H9 (cell line): ENCODE data around the gene DTHD1. TPM values are rescaled to one million over a fixed set of nuclear protein-coding genes. Genes with fewer than 3 reads are reported as not detected.

Experiments used
- DNase-seq: peaks from one replicate; pipeline ENCODE4 v3.0.0-alpha.2; 2017
- H2AFZ ChIP-seq: one replicate; pipeline ENCODE4 v1.6.1; 2013; ENCODE audit warnings: mild to moderate bottlenecking, low read length, control low read depth, moderate library complexity
- H2AK5ac ChIP-seq: 2 replicates; pipeline ENCODE4 v1.6.1; 2013; ENCODE audit warnings: low read length, control low read depth, mixed read lengths; ENCODE audit not compliant: insufficient read length
- H2BK120ac ChIP-seq: one replicate; pipeline ENCODE4 v1.6.1; 2013; ENCODE audit warnings: low read depth, mild to moderate bottlenecking, low read length, control low read depth, inconsistent platforms; ENCODE audit not compliant: poor library complexity, severe bottlenecking
- H2BK12ac ChIP-seq: 2 replicates; pipeline ENCODE4 v1.6.1; 2013; ENCODE audit warnings: low read length, control low read depth, mixed read lengths, low read depth; ENCODE audit not compliant: insufficient read length
- H2BK15ac ChIP-seq: 2 replicates; pipeline ENCODE4 v1.6.1; 2013; ENCODE audit warnings: low read depth, low read length, control low read depth
- H2BK20ac ChIP-seq: one replicate; pipeline ENCODE4 v1.6.1; 2013; ENCODE audit warnings: low read depth, mild to moderate bottlenecking, low read length, control low read depth, inconsistent platforms; ENCODE audit not compliant: poor library complexity, severe bottlenecking
- H2BK5ac ChIP-seq: 2 replicates; pipeline ENCODE4 v1.6.1; 2013; ENCODE audit warnings: low read length, control low read depth, mixed read lengths; ENCODE audit not compliant: insufficient read length
- H3K14ac ChIP-seq: 2 replicates; pipeline ENCODE4 v1.6.1; 2013; ENCODE audit warnings: low read length, control low read depth; ENCODE audit not compliant: insufficient read depth
- H3K18ac ChIP-seq: 2 replicates; pipeline ENCODE4 v1.6.1; 2013; ENCODE audit warnings: low read depth, mild to moderate bottlenecking, mixed read lengths, low read length, control low read depth; ENCODE audit not compliant: insufficient read length
- H3K23ac ChIP-seq: 2 replicates; pipeline ENCODE4 v1.6.1; 2013; ENCODE audit warnings: low read length, control low read depth, mixed read lengths, low read depth; ENCODE audit not compliant: insufficient read length
- H3K23me2 ChIP-seq: 2 replicates; pipeline ENCODE4 v1.6.1; 2013; ENCODE audit warnings: low read depth, mild to moderate bottlenecking, mixed read lengths, low read length, control low read depth; ENCODE audit not compliant: insufficient read length, poor library complexity, severe bottlenecking
- H3K27ac ChIP-seq: 2 replicates; pipeline ENCODE4 v1.5.1; 2013; ENCODE audit warnings: low read length, control low read depth, mixed read lengths, low read depth; ENCODE audit not compliant: insufficient read length
- H3K27me3 ChIP-seq: 2 replicates; pipeline ENCODE4 v1.6.1; 2013; ENCODE audit warnings: low read length, control low read depth, inconsistent platforms; ENCODE audit not compliant: insufficient read depth
- H3K4ac ChIP-seq: 2 replicates; pipeline ENCODE4 v1.6.1; 2013; ENCODE audit warnings: low read depth, mild to moderate bottlenecking, control low read depth, inconsistent platforms, low read length, moderate library complexity
- H3K4me1 ChIP-seq: 2 replicates; pipeline ENCODE4 v1.6.1; 2013; ENCODE audit warnings: low read length, control low read depth, inconsistent platforms; ENCODE audit not compliant: insufficient read depth
- H3K4me2 ChIP-seq: 2 replicates; pipeline ENCODE4 v1.6.1; 2013; ENCODE audit warnings: low read length, control low read depth, mixed read lengths; ENCODE audit not compliant: insufficient read length, insufficient read depth
- H3K56ac ChIP-seq: 2 replicates; pipeline ENCODE4 v1.6.1; 2013; ENCODE audit warnings: low read depth, mild to moderate bottlenecking, mixed read lengths, low read length, control low read depth; ENCODE audit not compliant: insufficient read length
- H3K79me1 ChIP-seq: 2 replicates; pipeline ENCODE4 v1.6.1; 2013; ENCODE audit warnings: low read depth, mild to moderate bottlenecking, moderate library complexity, low read length, control low read depth, inconsistent platforms; ENCODE audit not compliant: insufficient read depth, poor library complexity, severe bottlenecking
- H3K79me2 ChIP-seq: 2 replicates; pipeline ENCODE4 v1.6.1; 2013; ENCODE audit warnings: low read length, control low read depth, inconsistent platforms; ENCODE audit not compliant: insufficient read depth
- H3K9ac ChIP-seq: 2 replicates; pipeline ENCODE4 v1.6.1; 2013; ENCODE audit warnings: low read length, control low read depth, mixed read lengths; ENCODE audit not compliant: insufficient read length; ENCODE audit errors: extremely low read depth
- H3K9me3 ChIP-seq: one replicate; pipeline ENCODE4 v1.6.1; 2013; ENCODE audit warnings: low read depth, low read length, inconsistent platforms; ENCODE audit not compliant: control insufficient read depth
- H3T11ph ChIP-seq: one replicate; pipeline ENCODE4 v1.6.1; 2013; ENCODE audit warnings: mild to moderate bottlenecking, low read length, control low read depth, inconsistent platforms
- H4K20me1 ChIP-seq: one replicate; pipeline ENCODE4 v1.6.1; 2013; ENCODE audit not compliant: control insufficient read depth, insufficient read length, insufficient read depth
- H4K5ac ChIP-seq: 2 replicates; pipeline ENCODE4 v1.6.1; 2013; ENCODE audit warnings: low read depth, mild to moderate bottlenecking, mixed read lengths, low read length, control low read depth; ENCODE audit not compliant: insufficient read length
- H4K8ac ChIP-seq: replicated peaks from 2 replicates; pipeline ENCODE4 v1.6.1; 2013; ENCODE audit warnings: low read length, control low read depth, mixed read lengths, low read depth; ENCODE audit not compliant: insufficient read length
- H4K91ac ChIP-seq: 2 replicates; pipeline ENCODE4 v1.6.1; 2013; ENCODE audit warnings: low read depth, mild to moderate bottlenecking, moderate library complexity, mixed read lengths, low read length, control low read depth; ENCODE audit not compliant: insufficient read length
- H3K27ac Mint-ChIP-seq, 3 experiments: 2 replicates in 2 of 3; 3 replicates in 1 of 3; pipeline ENCODE4 v1.8.0; 2020 to 2021; ENCODE audit warnings: mixed read lengths in 3 of 3, mild to moderate bottlenecking in 1 of 3, moderate library complexity in 1 of 3
- H3K27me3 Mint-ChIP-seq: 2 replicates; pipeline ENCODE4 v1.8.0; 2021; ENCODE audit warnings: low read depth, mild to moderate bottlenecking, moderate library complexity, mixed read lengths
- H3K36me3 Mint-ChIP-seq, 3 experiments: 2 replicates in 2 of 3; 3 replicates in 1 of 3; pipeline ENCODE4 v1.8.0; 2020 to 2021; ENCODE audit warnings: low read depth in 3 of 3, mixed read lengths in 3 of 3; ENCODE audit not compliant: insufficient read depth in 1 of 3
- H3K4me1 Mint-ChIP-seq, 2 experiments: 2 replicates each; pipeline ENCODE4 v1.8.0; 2020; ENCODE audit warnings: mixed read lengths in 2 of 2
- H3K4me3 Mint-ChIP-seq, 2 experiments: 2 replicates in 1 of 2; 3 replicates in 1 of 2; pipeline ENCODE4 v1.8.0; 2020 to 2021; ENCODE audit warnings: mild to moderate bottlenecking in 2 of 2, mixed read lengths in 2 of 2, moderate library complexity in 1 of 2
- H3K9me3 Mint-ChIP-seq, 2 experiments: 2 replicates in 1 of 2; 3 replicates in 1 of 2; pipeline ENCODE4 v1.8.0; 2020; ENCODE audit warnings: mild to moderate bottlenecking in 2 of 2, mixed read lengths in 2 of 2, moderate library complexity in 1 of 2
- CTCF ChIP-seq: fragments of 200-600 bp; sonication (generic); conservative IDR thresholded peaks from 3 replicates; pipeline ENCODE4 v1.8.0; 2021; ENCODE audit warnings: antibody characterized with exemption, mild to moderate bottlenecking
- WGBS: extraction: QIAGEN DNeasy Blood & Tissue Kit; methylation state at CpG from one replicate; pipeline ENCODE4 v1.1.7; 2013; ENCODE audit warnings: missing lambda C conversion rate, low lambda C conversion rate, mixed read lengths; ENCODE audit not compliant: insufficient read length; ENCODE audit errors: extremely low coverage; 5-methylcytosine and 5-hydroxymethylcytosine counted together
- total RNA-seq: library from RNA; stranded (reverse); gene quantifications from 2 replicates; pipeline ENCODE4 v1.2.1, GENCODE V29; 2021

Gene DTHD1
- total RNA-seq, 1 experiment from 2014 or later = not detected

- Histone ChIP-seq H4K5ac (no peak overlapping the region), H3K4ac (no peak overlapping the region), H3T11ph (no peak overlapping the region), H3K4me1 (no peaks in the 10 kb centered on the region), H2AFZ (no peak overlapping the region), H3K9ac (no peak overlapping the region), H3K27me3 (no peaks in the 10 kb centered on the region), H3K9me3 (no peaks in the 10 kb centered on the region), H4K91ac (no peak overlapping the region), H3K18ac (no peak overlapping the region), H3K79me2 (no peaks in the 10 kb centered on the region), H3K27ac (no peak overlapping the region), H3K79me1 (no peaks in the 10 kb centered on the region), H3K23ac (no peak overlapping the region), H4K8ac (no peak overlapping the region), H2BK5ac (no peak overlapping the region), H2BK12ac (no peak overlapping the region), H2BK15ac (no peak overlapping the region), H3K23me2 (no peaks in the 10 kb centered on the region), H3K14ac (no peak overlapping the region), H2BK120ac (no peak overlapping the region), H3K4me2 (no peak overlapping the region), H2AK5ac (no peak overlapping the region), H3K56ac (no peak overlapping the region), H4K20me1 (no peaks in the 10 kb centered on the region), H2BK20ac (no peak overlapping the region)
- no peaks in the 10 kb centered on the region for H3K36me3 Mint-ChIP-seq
- H3K4me1 Mint-ChIP-seq = no peaks in the 10 kb centered on the region
- no peak overlapping the region for H3K27ac Mint-ChIP-seq
- DNase-seq = no peak
- WGBS = no CpG with 5 or more reads among the region's 2 CpGs
- H3K4me3 Mint-ChIP-seq = no peak overlapping the region
- H3K9me3 Mint-ChIP-seq = no peaks in the 10 kb centered on the region
- TF ChIP-seq CTCF = no peak
- no peaks in the 10 kb centered on the region for H3K27me3 Mint-ChIP-seq
These were observed 26.7 kb downstream of the DTHD1 start for GRCh38 chr4:36308150-36308549.
